Loucy (cell line): ENCODE data around the gene GMPR2.
A peak's percentile ranks its signal among the peaks of the same experiment; 100 is the strongest.

ENCODE experiments used
- H2AFZ ChIP-seq: fragments of 200-600 bp; sonication (generic); 2 replicates; pipeline ENCODE4 v1.6.0; 2016; ENCODE audit warnings: antibody characterized with exemption, mild to moderate bottlenecking, low read length, moderate library complexity
- H3F3A ChIP-seq: fragments of 200-600 bp; 2 replicates; pipeline ENCODE4 v1.6.0; 2016; ENCODE audit warnings: antibody characterized with exemption, low read depth, mild to moderate bottlenecking
- H3K27me3 ChIP-seq: fragments of 200-600 bp; sonication (generic); 2 replicates; pipeline ENCODE4 v1.6.1; 2014; ENCODE audit warnings: low read length, mild to moderate bottlenecking; ENCODE audit not compliant: insufficient read depth, poor library complexity, severe bottlenecking
- H3K36me3 ChIP-seq: fragments of 200-600 bp; sonication (generic); 2 replicates; pipeline ENCODE4 v1.6.1; 2016; ENCODE audit warnings: low read length; ENCODE audit not compliant: insufficient read depth
- H3K4me1 ChIP-seq: fragments of 200-600 bp; sonication (generic); 2 replicates; pipeline ENCODE4 v1.5.1; 2014; ENCODE audit warnings: low read length, mild to moderate bottlenecking; ENCODE audit not compliant: insufficient read depth, poor library complexity, severe bottlenecking
- H3K4me2 ChIP-seq: fragments of 200-600 bp; sonication (generic); 2 replicates; pipeline ENCODE4 v1.6.0; 2014; ENCODE audit warnings: antibody characterized with exemption, low read length, low read depth, mild to moderate bottlenecking; ENCODE audit not compliant: poor library complexity, severe bottlenecking
- H3K4me3 ChIP-seq: fragments of 200-600 bp; sonication (generic); 2 replicates; pipeline ENCODE4 v1.5.1; 2014; ENCODE audit warnings: low read length, mild to moderate bottlenecking, mixed read lengths; ENCODE audit not compliant: poor library complexity, severe bottlenecking
- H3K79me2 ChIP-seq: fragments of 200-600 bp; sonication (generic); 2 replicates; pipeline ENCODE4 v1.6.1; 2014; ENCODE audit warnings: low read length; ENCODE audit not compliant: insufficient read depth
- H3K9ac ChIP-seq: fragments of 200-600 bp; sonication (generic); 2 replicates; pipeline ENCODE4 v1.6.0; 2014; ENCODE audit warnings: mild to moderate bottlenecking, low read depth, low read length, moderate library complexity; ENCODE audit not compliant: poor library complexity, severe bottlenecking
- H3K9me2 ChIP-seq: fragments of 200-600 bp; sonication (generic); replicated peaks from 2 replicates; pipeline ENCODE4 v1.6.1; 2016; ENCODE audit warnings: low read depth, low read length, mixed read lengths
- H3K9me3 ChIP-seq: fragments of 200-600 bp; sonication (generic); 2 replicates; pipeline ENCODE4 v1.6.1; 2014; ENCODE audit warnings: mild to moderate bottlenecking, antibody characterized with exemption, low read length, low read depth; ENCODE audit not compliant: insufficient read depth
- H4K20me1 ChIP-seq: fragments of 200-600 bp; sonication (generic); 2 replicates; pipeline ENCODE4 v1.6.0; 2014; ENCODE audit warnings: antibody characterized with exemption, low read length, mild to moderate bottlenecking; ENCODE audit not compliant: insufficient read depth, poor library complexity, severe bottlenecking
- EZH2phosphoT487 ChIP-seq: fragments of 200-600 bp; IDR thresholded peaks from 2 replicates; pipeline ENCODE4 v1.6.1; 2018; ENCODE audit warnings: antibody characterized with exemption, mild to moderate bottlenecking, moderate library complexity, borderline replicate concordance
- TF ChIP-seq, protein P1 (sequence below): fragments of 200-600 bp; sonication (generic); conservative IDR thresholded peaks from 2 replicates; pipeline ENCODE4 v1.5.1; 2014; ENCODE audit warnings: mild to moderate bottlenecking, antibody characterized with exemption, low read length

Gene GMPR2

DNA sequence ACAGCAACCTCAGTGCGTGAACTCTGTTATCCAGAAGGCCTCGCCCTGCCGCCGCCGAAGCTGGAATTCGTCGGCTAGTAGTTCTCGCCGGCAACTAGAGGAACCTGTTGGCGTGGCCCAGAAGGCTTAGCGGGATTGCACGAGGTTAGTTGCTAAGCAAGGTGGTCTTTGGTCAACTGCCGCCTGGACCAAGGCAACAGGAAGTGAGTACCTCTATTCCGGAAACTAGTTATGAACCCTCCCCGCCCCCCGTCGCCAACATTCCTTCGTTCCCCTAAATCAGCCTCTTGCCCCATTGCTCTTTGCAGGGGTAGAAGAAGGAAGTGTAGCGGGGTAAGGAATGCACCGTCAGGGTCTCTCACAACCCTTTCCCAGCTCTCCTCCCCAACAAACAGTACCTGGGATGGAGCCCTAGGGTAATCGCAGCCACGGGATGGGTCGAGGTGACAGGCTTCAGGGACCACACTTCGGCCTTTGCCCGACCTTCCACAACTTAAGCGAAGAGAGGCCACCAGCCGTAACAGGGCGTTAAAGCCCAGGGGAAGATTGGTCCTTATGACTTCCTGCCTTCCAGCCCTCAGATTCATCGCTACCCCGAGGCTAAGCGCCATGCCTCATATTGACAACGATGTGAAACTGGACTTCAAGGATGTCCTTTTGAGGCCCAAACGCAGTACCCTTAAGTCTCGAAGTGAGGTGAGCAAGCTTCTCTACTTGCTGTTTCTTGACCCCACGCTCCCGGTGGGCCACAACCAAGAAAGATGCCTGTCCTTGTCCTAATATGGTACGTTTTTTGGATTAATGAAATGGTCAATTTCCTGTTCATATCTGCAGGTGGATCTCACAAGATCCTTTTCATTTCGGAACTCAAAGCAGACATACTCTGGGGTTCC, at the start of gene GMPR2:
TSS of gene GMPR2 (plus strand) at position 285 of the 893 bp plus-strand sequence. CDS start at position 610, 325 bp downstream.
- no peaks in the 10 kb centered on the region for H3K27me3 ChIP-seq
- no peaks in the 10 kb centered on the region for H3K9me3 ChIP-seq
- H3K9ac ChIP-seq = peak within 1 kb of the TSS; percentile 89
- H3K4me3 ChIP-seq = peak within 1 kb of the TSS; percentile 93
- peak within 1 kb of the TSS; percentile 98 for H3K4me2 ChIP-seq
- no peaks in the 10 kb centered on the region for H4K20me1 ChIP-seq
- peaks cover 66% of the 10 kb centered on the region for H3K79me2 ChIP-seq
- H3K36me3 ChIP-seq = peaks cover 21% of the 10 kb centered on the region; the same call in 1 of the 2 replicates
- TF ChIP-seq, protein P1, sequence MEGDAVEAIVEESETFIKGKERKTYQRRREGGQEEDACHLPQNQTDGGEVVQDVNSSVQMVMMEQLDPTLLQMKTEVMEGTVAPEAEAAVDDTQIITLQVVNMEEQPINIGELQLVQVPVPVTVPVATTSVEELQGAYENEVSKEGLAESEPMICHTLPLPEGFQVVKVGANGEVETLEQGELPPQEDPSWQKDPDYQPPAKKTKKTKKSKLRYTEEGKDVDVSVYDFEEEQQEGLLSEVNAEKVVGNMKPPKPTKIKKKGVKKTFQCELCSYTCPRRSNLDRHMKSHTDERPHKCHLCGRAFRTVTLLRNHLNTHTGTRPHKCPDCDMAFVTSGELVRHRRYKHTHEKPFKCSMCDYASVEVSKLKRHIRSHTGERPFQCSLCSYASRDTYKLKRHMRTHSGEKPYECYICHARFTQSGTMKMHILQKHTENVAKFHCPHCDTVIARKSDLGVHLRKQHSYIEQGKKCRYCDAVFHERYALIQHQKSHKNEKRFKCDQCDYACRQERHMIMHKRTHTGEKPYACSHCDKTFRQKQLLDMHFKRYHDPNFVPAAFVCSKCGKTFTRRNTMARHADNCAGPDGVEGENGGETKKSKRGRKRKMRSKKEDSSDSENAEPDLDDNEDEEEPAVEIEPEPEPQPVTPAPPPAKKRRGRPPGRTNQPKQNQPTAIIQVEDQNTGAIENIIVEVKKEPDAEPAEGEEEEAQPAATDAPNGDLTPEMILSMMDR = no peak
- no peak for TF ChIP-seq EZH2phosphoT487
- peak within 1 kb of the TSS; percentile 96 for H2AFZ ChIP-seq
- no peaks in the 10 kb centered on the region for H3K9me2 ChIP-seq
- H3F3A ChIP-seq = no peaks in the 10 kb centered on the region
- peaks cover 39% of the 10 kb centered on the region for H3K4me1 ChIP-seq

DNA sequence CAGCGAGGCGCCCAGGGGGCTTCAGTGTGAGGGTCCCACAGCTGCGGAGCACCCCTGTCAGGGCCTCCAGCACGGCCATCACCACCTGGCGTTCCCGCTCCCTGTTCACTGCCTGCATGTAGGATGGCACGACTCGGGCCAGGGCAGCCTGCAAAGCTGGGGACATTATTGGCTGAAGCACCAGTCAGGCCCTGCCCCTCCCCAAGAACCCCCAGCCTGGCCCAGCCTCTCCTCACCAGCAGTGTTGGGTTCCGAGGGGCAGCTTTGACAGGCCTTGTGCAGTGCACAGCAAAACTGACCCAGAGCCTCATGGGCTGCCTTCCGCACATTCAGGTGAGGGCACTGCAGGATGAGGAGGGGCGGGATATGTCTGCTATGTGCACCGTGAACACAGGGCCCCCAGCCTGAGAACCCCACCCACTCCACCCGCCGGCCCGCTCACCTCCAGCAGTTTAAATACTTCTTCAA, 49.7 kb upstream of the GMPR2 start:
- H3K9me2 ChIP-seq = no peaks in the 10 kb centered on the region
- no peaks in the 10 kb centered on the region for H3K9me3 ChIP-seq
- TF ChIP-seq EZH2phosphoT487 = no peak
- TF ChIP-seq, protein P1 = no peak
- H2AFZ ChIP-seq = no peak overlapping the region
- no peaks in the 10 kb centered on the region for H4K20me1 ChIP-seq
- no peak overlapping the region for H3K4me3 ChIP-seq
- no peaks in the 10 kb centered on the region for H3F3A ChIP-seq
- H3K4me1 ChIP-seq = peaks cover 6% of the 10 kb centered on the region
- no peaks in the 10 kb centered on the region for H3K79me2 ChIP-seq
- H3K27me3 ChIP-seq = no peaks in the 10 kb centered on the region
- no peak overlapping the region for H3K9ac ChIP-seq
- H3K4me2 ChIP-seq = no peak overlapping the region
- peaks cover 7% of the 10 kb centered on the region; the same call in 1 of the 2 replicates for H3K36me3 ChIP-seq

DNA sequence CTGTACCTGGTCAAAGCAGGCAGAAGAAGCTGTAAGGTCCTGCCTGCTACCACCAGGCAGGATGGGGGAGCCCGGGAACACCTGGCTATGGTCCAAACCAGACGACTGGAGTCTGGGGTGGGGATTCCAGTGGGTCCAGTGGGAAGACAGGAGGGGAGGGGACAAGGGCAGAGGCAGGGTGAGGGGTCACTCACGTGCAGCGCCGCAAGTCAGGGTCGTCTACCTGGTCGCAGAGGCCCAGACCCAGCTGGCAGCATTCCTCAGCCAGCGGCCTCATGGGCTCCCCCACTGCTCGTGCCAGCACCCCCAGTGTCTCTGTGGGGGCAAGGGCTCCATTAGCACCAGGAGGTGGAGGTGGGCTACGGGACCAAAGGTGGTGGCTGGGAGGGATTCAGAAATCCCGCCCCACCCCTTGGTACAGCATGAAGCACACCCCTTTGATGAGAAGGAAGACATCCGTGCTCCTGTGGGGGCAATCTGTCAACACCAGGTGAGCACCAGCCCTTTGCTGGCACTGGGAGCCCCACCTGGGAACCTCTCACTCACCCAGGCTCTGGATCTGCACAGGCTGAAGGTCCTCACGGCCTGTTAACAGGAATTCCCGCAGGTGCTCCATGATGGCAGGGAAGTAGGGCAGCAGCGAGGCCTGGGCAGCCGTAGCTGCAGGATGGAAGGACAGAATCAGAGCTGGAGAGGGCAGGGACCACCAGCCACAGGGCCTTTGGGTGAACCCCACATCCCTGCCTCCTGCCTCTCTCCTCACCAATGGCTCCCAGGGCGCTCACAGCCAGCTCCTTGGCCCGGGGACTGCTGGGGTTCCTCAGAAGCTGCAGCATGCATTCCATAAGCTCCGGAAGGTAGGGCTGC, 48.4 kb upstream of the GMPR2 start:
- H2AFZ ChIP-seq = no peak overlapping the region
- peaks cover 11% of the 10 kb centered on the region for H3K4me1 ChIP-seq
- no peaks in the 10 kb centered on the region for H3K9me3 ChIP-seq
- no peaks in the 10 kb centered on the region for H3F3A ChIP-seq
- H4K20me1 ChIP-seq = no peaks in the 10 kb centered on the region
- H3K36me3 ChIP-seq = peaks cover 7% of the 10 kb centered on the region; the same call in 1 of the 2 replicates
- H3K4me2 ChIP-seq = no peak overlapping the region
- no peaks in the 10 kb centered on the region for H3K79me2 ChIP-seq
- no peak overlapping the region for H3K9ac ChIP-seq
- TF ChIP-seq, protein P1 = no peak
- no peak for TF ChIP-seq EZH2phosphoT487
- H3K4me3 ChIP-seq = no peak overlapping the region
- no peaks in the 10 kb centered on the region for H3K27me3 ChIP-seq
- no peaks in the 10 kb centered on the region for H3K9me2 ChIP-seq
